GM23338 (cell line): Measurements from ENCODE around the gene ZC4H2. TPM values are rescaled to one million over a fixed set of nuclear protein-coding genes. Genes with fewer than 3 reads are reported as not detected.

Source experiments
- ATAC-seq: fragments of 200-7000 bp; cut with Tn5 transposase; 3 replicates; pipeline ENCODE4 v1.9.1; 2020
- DNase-seq: peaks from one replicate; pipeline ENCODE4 v3.0.0-alpha.2; 2015; ENCODE audit warnings: low spot score
- H2AFZ ChIP-seq: fragments of 200-600 bp; sonication (generic); 2 replicates; pipeline ENCODE4 v1.8.0; 2016; ENCODE audit warnings: antibody characterized with exemption, mild to moderate bottlenecking, moderate library complexity
- H3F3A ChIP-seq: fragments of 200-600 bp; sonication (generic); replicated peaks from 2 replicates; pipeline ENCODE4 v1.8.0; 2017; ENCODE audit warnings: antibody characterized with exemption, mixed run types, low read depth
- H3K27ac ChIP-seq: fragments of 200-600 bp; sonication (generic); 2 replicates; pipeline ENCODE4 v1.6.1; 2016; ENCODE audit warnings: low read depth
- H3K27me3 ChIP-seq: fragments of 200-600 bp; sonication (generic); 2 replicates; pipeline ENCODE4 v1.8.0; 2016; ENCODE audit warnings: mild to moderate bottlenecking, mixed run types, moderate library complexity; ENCODE audit not compliant: insufficient read depth
- H3K36me3 ChIP-seq: fragments of 200-600 bp; sonication (generic); 2 replicates; pipeline ENCODE4 v1.8.0; 2016; ENCODE audit warnings: mild to moderate bottlenecking; ENCODE audit not compliant: insufficient read depth
- H3K4me1 ChIP-seq: fragments of 200-600 bp; sonication (generic); 2 replicates; pipeline ENCODE4 v1.8.0; 2016; ENCODE audit warnings: mild to moderate bottlenecking, moderate library complexity; ENCODE audit not compliant: insufficient read depth
- H3K4me2 ChIP-seq: fragments of 200-600 bp; sonication (generic); 2 replicates; pipeline ENCODE4 v1.7.1; 2017; ENCODE audit warnings: mixed run types
- H3K4me3 ChIP-seq: fragments of 200-600 bp; sonication (generic); 2 replicates; pipeline ENCODE4 v1.6.1; 2016; ENCODE audit warnings: mixed run types
- H3K79me2 ChIP-seq: fragments of 200-600 bp; sonication (generic); replicated peaks from 2 replicates; pipeline ENCODE4 v1.8.0; 2017; ENCODE audit warnings: mild to moderate bottlenecking; ENCODE audit not compliant: insufficient read depth
- H3K9me2 ChIP-seq: fragments of 200-600 bp; sonication (generic); 2 replicates; pipeline ENCODE4 v1.8.0; 2017; ENCODE audit not compliant: insufficient read depth
- H4K20me1 ChIP-seq: fragments of 200-600 bp; sonication (generic); replicated peaks from 2 replicates; pipeline ENCODE4 v1.8.0; 2017; ENCODE audit warnings: mild to moderate bottlenecking; ENCODE audit not compliant: insufficient read depth
- H3K27ac Mint-ChIP-seq: 2 replicates; pipeline ENCODE4 v1.8.0; 2020; ENCODE audit warnings: inconsistent platforms, mild to moderate bottlenecking, moderate library complexity, mixed read lengths
- H3K27me3 Mint-ChIP-seq: 3 replicates; pipeline ENCODE4 v1.8.0; 2022; ENCODE audit warnings: low read depth, mild to moderate bottlenecking, moderate library complexity, mixed read lengths, inconsistent platforms; ENCODE audit not compliant: insufficient read depth, poor library complexity
- H3K36me3 Mint-ChIP-seq: 3 replicates; pipeline ENCODE4 v1.8.0; 2021; ENCODE audit warnings: low read depth, mild to moderate bottlenecking, inconsistent platforms, moderate library complexity, mixed read lengths
- H3K4me1 Mint-ChIP-seq: 3 replicates; pipeline ENCODE4 v1.8.0; 2020; ENCODE audit warnings: mild to moderate bottlenecking, inconsistent platforms, mixed read lengths
- H3K4me3 Mint-ChIP-seq: 3 replicates; pipeline ENCODE4 v1.8.0; 2021; ENCODE audit warnings: moderate library complexity, mild to moderate bottlenecking, inconsistent platforms, mixed read lengths
- H3K9me3 Mint-ChIP-seq: 3 replicates; pipeline ENCODE4 v1.8.0; 2020; ENCODE audit warnings: moderate library complexity, mild to moderate bottlenecking, inconsistent platforms, mixed read lengths
- CREB1 ChIP-seq: fragments of 250-450 bp; sonication (Bioruptor Pico); IDR thresholded peaks from 2 replicates; pipeline ENCODE4 v1.5.0; 2020; ENCODE audit warnings: low read depth, mild to moderate bottlenecking, moderate library complexity
- EZH2 ChIP-seq: fragments of 200-600 bp; sonication (generic); IDR thresholded peaks from one replicate; pipeline ENCODE4 v1.8.0; 2017; ENCODE audit warnings: antibody characterized with exemption, mild to moderate bottlenecking, low read depth; ENCODE audit not compliant: unreplicated experiment
- POLR2AphosphoS5 ChIP-seq: IDR thresholded peaks from 2 replicates; pipeline ENCODE4 v1.6.1; 2016; ENCODE audit warnings: antibody characterized with exemption, low read depth
- ZNF331 ChIP-seq: fragments of 250-450 bp; sonication (Bioruptor Pico); IDR thresholded peaks from 2 replicates; pipeline ENCODE4 v1.5.0; 2020; ENCODE audit warnings: low read depth, mild to moderate bottlenecking, moderate library complexity
- polyA plus RNA-seq: library from polyadenylated mRNA; unstranded; fragments of >200 nt; fragmentation: Nextera tagmentation; extraction: Ambion mirVana; gene quantifications from 2 replicates; pipeline ENCODE4 v1.2.1, GENCODE V29; 2016
- total RNA-seq: library from RNA; depleted of rRNA; stranded (reverse); fragments of >200 nt; shearing (Covaris generic); gene quantifications from 2 replicates; pipeline ENCODE4 v1.2.3, GENCODE V29; 2014
- TF ChIP-seq, protein P1 (sequence below), 2 experiments: fragments of 200-600 bp in 1 of 2; sonication (generic) in 1 of 2; conservative IDR thresholded peaks; 2 replicates each; pipeline versions ENCODE4 v1.5.1 to v1.6.1; 2016 to 2017; ENCODE audit warnings: antibody characterized with exemption in 2 of 2, low read depth in 2 of 2, mild to moderate bottlenecking in 2 of 2, moderate library complexity in 1 of 2
- TF ChIP-seq, protein P2 (sequence below): fragments of 250-450 bp; sonication (Bioruptor Pico); IDR thresholded peaks from 2 replicates; pipeline ENCODE4 v1.5.0; 2020; ENCODE audit warnings: mild to moderate bottlenecking, moderate library complexity
- TF ChIP-seq, protein P3 (sequence below): IDR thresholded peaks from one replicate; pipeline ENCODE4 v1.6.1; 2018; ENCODE audit warnings: antibody characterized with exemption; ENCODE audit not compliant: unreplicated experiment

ZC4H2 gene
- total and polyA plus RNA-seq, 2 experiments from 2014 or later, result 17.4 to 28.3 TPM

GRCh38 chrX:65014230-65014629, 38.0 kb upstream of the ZC4H2 start:
- no peaks in the 10 kb centered on the region for H3K4me1 Mint-ChIP-seq
- no peak overlapping the region for H3K4me3 Mint-ChIP-seq
- Histone ChIP-seq H3K27ac (no peak overlapping the region), H3K4me3 (no peak overlapping the region), H4K20me1 (no peaks in the 10 kb centered on the region), H3F3A (no peaks in the 10 kb centered on the region), H3K9me2 (no peaks in the 10 kb centered on the region), H3K36me3 (no peaks in the 10 kb centered on the region), H3K79me2 (no peaks in the 10 kb centered on the region), H2AFZ (no peak overlapping the region), H3K27me3 (no peaks in the 10 kb centered on the region), H3K4me2 (no peak overlapping the region), H3K4me1 (no peaks in the 10 kb centered on the region)
- no peak for ATAC-seq
- no peak for DNase-seq
- TF ChIP-seq, protein P1, sequence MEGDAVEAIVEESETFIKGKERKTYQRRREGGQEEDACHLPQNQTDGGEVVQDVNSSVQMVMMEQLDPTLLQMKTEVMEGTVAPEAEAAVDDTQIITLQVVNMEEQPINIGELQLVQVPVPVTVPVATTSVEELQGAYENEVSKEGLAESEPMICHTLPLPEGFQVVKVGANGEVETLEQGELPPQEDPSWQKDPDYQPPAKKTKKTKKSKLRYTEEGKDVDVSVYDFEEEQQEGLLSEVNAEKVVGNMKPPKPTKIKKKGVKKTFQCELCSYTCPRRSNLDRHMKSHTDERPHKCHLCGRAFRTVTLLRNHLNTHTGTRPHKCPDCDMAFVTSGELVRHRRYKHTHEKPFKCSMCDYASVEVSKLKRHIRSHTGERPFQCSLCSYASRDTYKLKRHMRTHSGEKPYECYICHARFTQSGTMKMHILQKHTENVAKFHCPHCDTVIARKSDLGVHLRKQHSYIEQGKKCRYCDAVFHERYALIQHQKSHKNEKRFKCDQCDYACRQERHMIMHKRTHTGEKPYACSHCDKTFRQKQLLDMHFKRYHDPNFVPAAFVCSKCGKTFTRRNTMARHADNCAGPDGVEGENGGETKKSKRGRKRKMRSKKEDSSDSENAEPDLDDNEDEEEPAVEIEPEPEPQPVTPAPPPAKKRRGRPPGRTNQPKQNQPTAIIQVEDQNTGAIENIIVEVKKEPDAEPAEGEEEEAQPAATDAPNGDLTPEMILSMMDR (conservative IDR thresholded peaks at IDR 0.05; ENCODE audit: low read depth in 2 of 2), result no peak
- TF ChIP-seq, protein P2, sequence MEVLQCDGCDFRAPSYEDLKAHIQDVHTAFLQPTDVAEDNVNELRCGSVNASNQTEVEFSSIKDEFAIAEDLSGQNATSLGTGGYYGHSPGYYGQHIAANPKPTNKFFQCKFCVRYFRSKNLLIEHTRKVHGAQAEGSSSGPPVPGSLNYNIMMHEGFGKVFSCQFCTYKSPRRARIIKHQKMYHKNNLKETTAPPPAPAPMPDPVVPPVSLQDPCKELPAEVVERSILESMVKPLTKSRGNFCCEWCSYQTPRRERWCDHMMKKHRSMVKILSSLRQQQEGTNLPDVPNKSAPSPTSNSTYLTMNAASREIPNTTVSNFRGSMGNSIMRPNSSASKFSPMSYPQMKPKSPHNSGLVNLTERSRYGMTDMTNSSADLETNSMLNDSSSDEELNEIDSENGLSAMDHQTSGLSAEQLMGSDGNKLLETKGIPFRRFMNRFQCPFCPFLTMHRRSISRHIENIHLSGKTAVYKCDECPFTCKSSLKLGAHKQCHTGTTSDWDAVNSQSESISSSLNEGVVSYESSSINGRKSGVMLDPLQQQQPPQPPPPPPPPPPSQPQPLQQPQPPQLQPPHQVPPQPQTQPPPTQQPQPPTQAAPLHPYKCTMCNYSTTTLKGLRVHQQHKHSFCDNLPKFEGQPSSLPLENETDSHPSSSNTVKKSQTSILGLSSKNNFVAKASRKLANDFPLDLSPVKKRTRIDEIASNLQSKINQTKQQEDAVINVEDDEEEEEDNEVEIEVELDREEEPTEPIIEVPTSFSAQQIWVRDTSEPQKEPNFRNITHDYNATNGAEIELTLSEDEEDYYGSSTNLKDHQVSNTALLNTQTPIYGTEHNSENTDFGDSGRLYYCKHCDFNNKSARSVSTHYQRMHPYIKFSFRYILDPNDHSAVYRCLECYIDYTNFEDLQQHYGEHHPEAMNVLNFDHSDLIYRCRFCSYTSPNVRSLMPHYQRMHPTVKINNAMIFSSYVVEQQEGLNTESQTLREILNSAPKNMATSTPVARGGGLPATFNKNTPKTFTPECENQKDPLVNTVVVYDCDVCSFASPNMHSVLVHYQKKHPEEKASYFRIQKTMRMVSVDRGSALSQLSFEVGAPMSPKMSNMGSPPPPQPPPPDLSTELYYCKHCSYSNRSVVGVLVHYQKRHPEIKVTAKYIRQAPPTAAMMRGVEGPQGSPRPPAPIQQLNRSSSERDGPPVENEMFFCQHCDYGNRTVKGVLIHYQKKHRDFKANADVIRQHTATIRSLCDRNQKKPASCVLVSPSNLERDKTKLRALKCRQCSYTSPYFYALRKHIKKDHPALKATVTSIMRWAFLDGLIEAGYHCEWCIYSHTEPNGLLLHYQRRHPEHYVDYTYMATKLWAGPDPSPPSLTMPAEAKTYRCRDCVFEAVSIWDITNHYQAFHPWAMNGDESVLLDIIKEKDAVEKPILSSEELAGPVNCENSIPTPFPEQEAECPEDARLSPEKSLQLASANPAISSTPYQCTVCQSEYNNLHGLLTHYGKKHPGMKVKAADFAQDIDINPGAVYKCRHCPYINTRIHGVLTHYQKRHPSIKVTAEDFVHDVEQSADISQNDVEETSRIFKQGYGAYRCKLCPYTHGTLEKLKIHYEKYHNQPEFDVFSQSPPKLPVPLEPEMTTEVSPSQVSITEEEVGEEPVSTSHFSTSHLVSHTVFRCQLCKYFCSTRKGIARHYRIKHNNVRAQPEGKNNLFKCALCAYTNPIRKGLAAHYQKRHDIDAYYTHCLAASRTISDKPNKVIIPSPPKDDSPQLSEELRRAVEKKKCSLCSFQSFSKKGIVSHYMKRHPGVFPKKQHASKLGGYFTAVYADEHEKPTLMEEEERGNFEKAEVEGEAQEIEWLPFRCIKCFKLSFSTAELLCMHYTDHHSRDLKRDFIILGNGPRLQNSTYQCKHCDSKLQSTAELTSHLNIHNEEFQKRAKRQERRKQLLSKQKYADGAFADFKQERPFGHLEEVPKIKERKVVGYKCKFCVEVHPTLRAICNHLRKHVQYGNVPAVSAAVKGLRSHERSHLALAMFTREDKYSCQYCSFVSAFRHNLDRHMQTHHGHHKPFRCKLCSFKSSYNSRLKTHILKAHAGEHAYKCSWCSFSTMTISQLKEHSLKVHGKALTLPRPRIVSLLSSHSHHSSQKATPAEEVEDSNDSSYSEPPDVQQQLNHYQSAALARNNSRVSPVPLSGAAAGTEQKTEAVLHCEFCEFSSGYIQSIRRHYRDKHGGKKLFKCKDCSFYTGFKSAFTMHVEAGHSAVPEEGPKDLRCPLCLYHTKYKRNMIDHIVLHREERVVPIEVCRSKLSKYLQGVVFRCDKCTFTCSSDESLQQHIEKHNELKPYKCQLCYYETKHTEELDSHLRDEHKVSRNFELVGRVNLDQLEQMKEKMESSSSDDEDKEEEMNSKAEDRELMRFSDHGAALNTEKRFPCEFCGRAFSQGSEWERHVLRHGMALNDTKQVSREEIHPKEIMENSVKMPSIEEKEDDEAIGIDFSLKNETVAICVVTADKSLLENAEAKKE (CRISPR knock-in tag), result no peak
- TF ChIP-seq EZH2 (no peak), CREB1 (no peak)
- no peaks in the 10 kb centered on the region for H3K27me3 Mint-ChIP-seq
- no peaks in the 10 kb centered on the region for H3K36me3 Mint-ChIP-seq
- H3K27ac Mint-ChIP-seq, result no peak overlapping the region
- no peaks in the 10 kb centered on the region for H3K9me3 Mint-ChIP-seq

DNA sequence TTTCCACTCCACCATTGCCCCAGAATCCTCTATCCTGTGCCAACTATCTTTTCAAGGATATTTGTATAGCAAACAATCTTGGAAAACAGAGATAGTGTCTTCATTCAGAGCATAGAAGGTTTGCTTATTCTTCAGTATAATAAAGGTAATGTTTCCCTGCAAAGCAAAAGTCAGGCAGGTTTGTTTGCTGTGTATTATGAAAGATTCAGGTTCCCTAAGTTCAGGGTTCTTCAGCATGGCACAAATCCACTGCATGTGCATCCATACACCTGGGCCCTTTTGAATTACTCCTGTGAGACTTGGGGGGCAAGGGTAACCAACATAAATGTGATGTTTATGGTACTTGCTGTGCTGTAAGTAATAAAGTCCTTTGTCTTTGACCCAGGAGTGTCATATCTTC, 33.2 kb upstream of the ZC4H2 start:
- no peaks in the 10 kb centered on the region for H3K9me2 ChIP-seq
- H3K9me3 Mint-ChIP-seq, result no peaks in the 10 kb centered on the region
- H3K36me3 Mint-ChIP-seq, result no peaks in the 10 kb centered on the region
- no peaks in the 10 kb centered on the region for H4K20me1 ChIP-seq
- no peak overlapping the region for H3K4me3 ChIP-seq
- H2AFZ ChIP-seq, result no peak overlapping the region
- no peaks in the 10 kb centered on the region for H3K27me3 ChIP-seq
- H3K4me3 Mint-ChIP-seq, result no peak overlapping the region
- no peak overlapping the region for H3K4me2 ChIP-seq
- no peak for DNase-seq
- H3K36me3 ChIP-seq, result no peaks in the 10 kb centered on the region
- H3K27me3 Mint-ChIP-seq, result no peaks in the 10 kb centered on the region
- no peak for ATAC-seq
- H3K27ac ChIP-seq, result no peak overlapping the region
- H3F3A ChIP-seq, result no peaks in the 10 kb centered on the region
- no peaks in the 10 kb centered on the region for H3K79me2 ChIP-seq
- H3K4me1 Mint-ChIP-seq, result no peaks in the 10 kb centered on the region
- no peak overlapping the region for H3K27ac Mint-ChIP-seq
- H3K4me1 ChIP-seq, result no peaks in the 10 kb centered on the region
- TF ChIP-seq POLR2AphosphoS5 (no peak), CREB1 (no peak), EZH2 (no peak), ZNF331 (no peak)
- TF ChIP-seq, protein P1 (conservative IDR thresholded peaks at IDR 0.05; ENCODE audit: low read depth in 2 of 2), result no peak
- TF ChIP-seq, protein P3, sequence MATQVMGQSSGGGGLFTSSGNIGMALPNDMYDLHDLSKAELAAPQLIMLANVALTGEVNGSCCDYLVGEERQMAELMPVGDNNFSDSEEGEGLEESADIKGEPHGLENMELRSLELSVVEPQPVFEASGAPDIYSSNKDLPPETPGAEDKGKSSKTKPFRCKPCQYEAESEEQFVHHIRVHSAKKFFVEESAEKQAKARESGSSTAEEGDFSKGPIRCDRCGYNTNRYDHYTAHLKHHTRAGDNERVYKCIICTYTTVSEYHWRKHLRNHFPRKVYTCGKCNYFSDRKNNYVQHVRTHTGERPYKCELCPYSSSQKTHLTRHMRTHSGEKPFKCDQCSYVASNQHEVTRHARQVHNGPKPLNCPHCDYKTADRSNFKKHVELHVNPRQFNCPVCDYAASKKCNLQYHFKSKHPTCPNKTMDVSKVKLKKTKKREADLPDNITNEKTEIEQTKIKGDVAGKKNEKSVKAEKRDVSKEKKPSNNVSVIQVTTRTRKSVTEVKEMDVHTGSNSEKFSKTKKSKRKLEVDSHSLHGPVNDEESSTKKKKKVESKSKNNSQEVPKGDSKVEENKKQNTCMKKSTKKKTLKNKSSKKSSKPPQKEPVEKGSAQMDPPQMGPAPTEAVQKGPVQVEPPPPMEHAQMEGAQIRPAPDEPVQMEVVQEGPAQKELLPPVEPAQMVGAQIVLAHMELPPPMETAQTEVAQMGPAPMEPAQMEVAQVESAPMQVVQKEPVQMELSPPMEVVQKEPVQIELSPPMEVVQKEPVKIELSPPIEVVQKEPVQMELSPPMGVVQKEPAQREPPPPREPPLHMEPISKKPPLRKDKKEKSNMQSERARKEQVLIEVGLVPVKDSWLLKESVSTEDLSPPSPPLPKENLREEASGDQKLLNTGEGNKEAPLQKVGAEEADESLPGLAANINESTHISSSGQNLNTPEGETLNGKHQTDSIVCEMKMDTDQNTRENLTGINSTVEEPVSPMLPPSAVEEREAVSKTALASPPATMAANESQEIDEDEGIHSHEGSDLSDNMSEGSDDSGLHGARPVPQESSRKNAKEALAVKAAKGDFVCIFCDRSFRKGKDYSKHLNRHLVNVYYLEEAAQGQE, result no peak
